ENCODE results near the gene TCP1. TPM values are rescaled to one million over a fixed set of nuclear protein-coding genes. Genes with fewer than 3 reads are reported as not detected.

The TCP1 gene
- total RNA-seq, 1 experiment from 2014 or later, result 340 TPM

GRCh38 chr6:159759645-159760044 is 29.8 kb downstream of the TCP1 start:
- DNase-seq (ENCODE audit: low read depth, low spot score) (no peak), ATAC-seq (no peak)
- peak overlapping the region; percentile 94 for H3K27ac ChIP-seq (ENCODE audit: low read length)
- in situ Hi-C loops (cut with HindIII; ENCODE audit: low pct_unique_long_range_greater_than_20kb, low sequenced_read_pairs), result no loop called here
- no peaks in the 10 kb centered on the region for H3K9me3 ChIP-seq (ENCODE audit: control insufficient read depth, insufficient read depth, low read depth, low read length)
- peaks cover 20% of the 10 kb centered on the region for H3K36me3 ChIP-seq (ENCODE audit: control insufficient read depth, insufficient read depth, low read length)
- no peak for TF ChIP-seq SIN3A (IDR thresholded peaks at IDR 0.05; ENCODE audit: borderline replicate concordance, insufficient read depth, low read depth, low read length)
- TF ChIP-seq TCF7L2 (IDR thresholded peaks at IDR 0.05; ENCODE audit: low read depth, low read length), result no peak
- TF ChIP-seq CTCF (IDR thresholded peaks at IDR 0.05), result no peak
- no peak for TF ChIP-seq REST (IDR thresholded peaks at IDR 0.05; ENCODE audit: insufficient read depth in 1 of 2, low read depth in 2 of 2, low read length in 1 of 2)
- TF ChIP-seq POLR2AphosphoS5 (IDR thresholded peaks at IDR 0.05; ENCODE audit: low read depth, low read length), result no peak
- ChIA-PET POLR2A (interaction anchor here (0.6 to 0.7 kb wide), 4 partner anchors 22 to 219 kb away, joined by 4 to 15 read pairs (median 8); partner anchors contain the start of gene WTAP), CTCF (no interaction called here)
- no peaks in the 10 kb centered on the region for H3K27me3 ChIP-seq (ENCODE audit: control insufficient read depth, insufficient read depth, low read length)
- intact Hi-C loops (cut with micrococcal nuclease; ENCODE audit: unreplicated experiment), result no loop called here
- H3K4me1 ChIP-seq (ENCODE audit: control insufficient read depth, insufficient read depth, low read length), result peaks cover 23% of the 10 kb centered on the region
- BruUV-seq (replicated peaks), result no TSS peak
- no peak overlapping the region for H3K4me3 ChIP-seq (ENCODE audit: low read depth in 2 of 2, low read length in 2 of 2)

- TF ChIP-seq CTCF (IDR thresholded peaks at IDR 0.05), result no peak; the same call in 1 of the 2 replicates
- no peak for TF ChIP-seq SIN3A (IDR thresholded peaks at IDR 0.05; ENCODE audit: borderline replicate concordance, insufficient read depth, low read depth, low read length)
- TF ChIP-seq REST (IDR thresholded peaks at IDR 0.05; ENCODE audit: insufficient read depth in 1 of 2, low read depth in 2 of 2, low read length in 1 of 2), result no peak
- no peak for TF ChIP-seq TCF7L2 (IDR thresholded peaks at IDR 0.05; ENCODE audit: low read depth, low read length)
- TF ChIP-seq POLR2AphosphoS5 (IDR thresholded peaks at IDR 0.05; ENCODE audit: low read depth, low read length), result no peak
- Histone ChIP-seq H3K9me3 (ENCODE audit: control insufficient read depth, insufficient read depth, low read depth, low read length) (no peaks in the 10 kb centered on the region), H3K27me3 (ENCODE audit: control insufficient read depth, insufficient read depth, low read length) (no peaks in the 10 kb centered on the region), H3K27ac (ENCODE audit: low read length) (peak overlapping the region; percentile 24; the same call in 1 of the 2 replicates), H3K36me3 (ENCODE audit: control insufficient read depth, insufficient read depth, low read length) (peaks cover 28% of the 10 kb centered on the region), H3K4me3 (ENCODE audit: low read depth in 2 of 2, low read length in 2 of 2) (no peak overlapping the region), H3K4me1 (ENCODE audit: control insufficient read depth, insufficient read depth, low read length) (peaks cover 23% of the 10 kb centered on the region)
- DNase-seq (ENCODE audit: low read depth, low spot score) (no peak), ATAC-seq (no peak)
- in situ Hi-C loops (cut with HindIII; ENCODE audit: low pct_unique_long_range_greater_than_20kb, low sequenced_read_pairs), result no loop called here
- BruUV-seq (replicated peaks), result no TSS peak
- ChIA-PET CTCF (no interaction called here), POLR2A (no interaction called here)
- intact Hi-C loops (cut with micrococcal nuclease; ENCODE audit: unreplicated experiment), result no loop called here
Observed at GRCh38 chr6:159758031-159759001, 31.1 kb downstream of the TCP1 start.
